ENCODE results near the gene IZUMO4. TPM values are rescaled to one million over a fixed set of nuclear protein-coding genes. Genes with fewer than 3 reads are reported as not detected.

Gene IZUMO4
- total RNA-seq, 1 donor from 2014 or later: 37.8 TPM

GRCh38 chr19:2097886-2098327 is 1.2 kb downstream of the IZUMO4 start:
- ATAC-seq: no peak
- intact Hi-C loops (cut with DNase I): no loop called here
- DNase-seq (ENCODE audit: low spot score): no peak

- intact Hi-C loops (cut with DNase I): no loop called here
- ATAC-seq (no peak), DNase-seq (ENCODE audit: low spot score) (no peak)
Observed at GRCh38 chr19:2099054-2099501, 2.4 kb downstream of the IZUMO4 start.

GRCh38 chr19:2099937-2100718 is 3.4 kb downstream of the IZUMO4 start:
- intact Hi-C loops (cut with DNase I): no loop called here
- ATAC-seq: no peak

DNA sequence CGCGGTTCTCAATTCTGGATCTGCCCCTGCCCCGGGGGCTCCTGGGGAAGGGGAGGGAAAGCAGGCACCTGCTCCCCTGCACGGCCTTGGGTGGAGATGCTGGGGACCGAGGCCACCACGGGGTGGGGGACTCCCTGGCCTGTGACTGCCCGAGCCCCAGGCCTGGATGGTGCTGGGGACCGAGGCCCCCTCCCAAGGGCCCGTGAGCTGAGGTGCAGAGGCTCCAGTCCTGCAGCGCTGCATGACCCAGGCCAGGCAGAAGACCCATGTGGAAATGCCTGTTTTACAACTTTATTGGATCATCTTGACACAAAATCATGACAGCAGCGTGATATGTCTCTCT is 4.0 kb downstream of the IZUMO4 start:
- ATAC-seq: no peak
- intact Hi-C loops (cut with DNase I): no loop called here
- no peak for DNase-seq (ENCODE audit: low spot score)

More at GRCh38 chr19:2099937-2100718, 3.4 kb downstream of the IZUMO4 start:
- no peak for DNase-seq (ENCODE audit: low spot score)

- intact Hi-C loops (cut with DNase I): no loop called here
- ATAC-seq (no peak), DNase-seq (ENCODE audit: low spot score) (no peak)
Observed at GRCh38 chr19:2101417-2102335, 5.0 kb downstream of the IZUMO4 start.

DNA sequence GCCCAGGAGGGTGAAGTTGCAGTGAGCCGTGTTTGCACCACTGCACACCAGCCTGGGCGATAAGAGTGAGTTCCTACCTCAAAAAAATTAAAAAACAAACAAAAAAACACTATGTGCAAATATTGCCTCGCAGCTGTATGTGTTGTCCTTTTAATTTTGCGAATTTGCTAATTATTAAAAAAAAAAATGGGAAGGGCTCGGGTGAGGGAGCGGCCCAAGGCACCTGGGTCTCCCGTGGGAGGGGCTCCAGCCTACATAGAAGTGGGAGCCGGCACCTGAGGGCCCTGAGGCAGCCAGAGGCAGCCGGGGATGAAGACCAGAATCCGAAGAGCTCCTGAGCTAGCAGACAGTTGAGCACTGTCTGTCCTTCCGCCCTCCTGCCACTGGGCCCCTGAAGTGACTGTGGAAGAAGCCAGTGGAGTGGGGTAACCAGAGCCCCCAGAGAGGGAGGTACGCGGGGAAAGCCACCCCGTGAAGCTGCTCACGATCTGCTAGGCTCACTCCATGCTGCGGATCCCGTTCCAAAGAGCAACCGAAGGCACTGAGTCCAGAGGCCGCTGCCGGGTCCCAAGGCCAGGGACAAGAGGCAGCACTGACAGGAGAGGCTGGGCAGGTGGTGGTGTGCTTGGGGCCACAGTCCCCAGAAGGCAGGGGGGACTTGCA is 6.5 kb downstream of the IZUMO4 start:
- intact Hi-C loops (cut with DNase I): no loop called here
- no peak for DNase-seq (ENCODE audit: low spot score)
- no peak for ATAC-seq

GRCh38 chr19:2108251-2109016 is 11.7 kb downstream of the IZUMO4 start:
- ATAC-seq (no peak), DNase-seq (ENCODE audit: low spot score) (no peak)
- intact Hi-C loops (cut with DNase I): no loop called here

DNA sequence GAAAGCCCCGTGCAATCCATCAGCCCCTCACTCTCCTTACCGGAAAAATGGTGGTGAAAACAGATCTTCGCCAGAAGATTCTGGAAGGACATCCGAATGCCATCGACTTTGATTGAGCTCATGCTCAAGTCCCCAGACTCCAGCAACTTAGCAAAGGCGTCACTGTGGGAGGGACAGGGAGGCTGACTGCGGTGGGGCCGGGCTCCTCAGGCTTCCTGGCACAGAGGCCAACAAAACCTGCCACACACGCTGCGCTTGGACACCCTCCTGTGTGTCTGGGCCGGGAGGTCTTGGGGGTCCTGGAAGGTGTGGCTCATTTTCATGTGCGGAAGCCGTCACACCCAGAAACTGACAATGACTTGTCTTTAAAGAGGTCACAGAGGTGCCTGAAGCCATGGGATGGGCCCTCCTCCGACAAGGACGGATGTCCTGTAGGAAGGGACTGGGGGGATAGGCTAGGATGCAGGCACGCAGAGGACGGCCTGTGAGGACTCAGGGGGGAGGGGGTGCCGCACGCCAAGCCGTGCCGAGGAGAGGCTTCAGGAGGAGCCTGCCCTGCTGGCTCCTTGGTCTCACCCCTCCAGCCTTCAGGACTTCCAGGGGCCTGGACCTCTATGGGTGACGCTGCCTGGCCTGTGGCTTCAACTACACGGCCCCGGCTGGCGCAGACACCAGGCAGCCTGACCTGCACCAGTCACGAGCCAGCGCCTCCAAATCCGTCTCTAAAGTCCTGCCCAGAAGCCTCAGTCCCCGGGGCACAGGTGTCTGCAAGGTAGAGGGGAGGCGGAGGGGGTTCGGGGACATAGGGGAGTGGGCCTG is 12.5 kb downstream of the IZUMO4 start:
- ATAC-seq (peak; percentile 9), DNase-seq (ENCODE audit: low spot score) (no peak)
- intact Hi-C loops (cut with DNase I): no loop called here

GRCh38 chr19:2110822-2111221 is 14.1 kb downstream of the IZUMO4 start:
- intact Hi-C loops (cut with DNase I): no loop called here
- ATAC-seq (no peak), DNase-seq (ENCODE audit: low spot score) (no peak)

GRCh38 chr19:2111425-2111824 is 14.7 kb downstream of the IZUMO4 start:
- ATAC-seq (no peak), DNase-seq (ENCODE audit: low spot score) (no peak)
- intact Hi-C loops (cut with DNase I): no loop called here

DNA sequence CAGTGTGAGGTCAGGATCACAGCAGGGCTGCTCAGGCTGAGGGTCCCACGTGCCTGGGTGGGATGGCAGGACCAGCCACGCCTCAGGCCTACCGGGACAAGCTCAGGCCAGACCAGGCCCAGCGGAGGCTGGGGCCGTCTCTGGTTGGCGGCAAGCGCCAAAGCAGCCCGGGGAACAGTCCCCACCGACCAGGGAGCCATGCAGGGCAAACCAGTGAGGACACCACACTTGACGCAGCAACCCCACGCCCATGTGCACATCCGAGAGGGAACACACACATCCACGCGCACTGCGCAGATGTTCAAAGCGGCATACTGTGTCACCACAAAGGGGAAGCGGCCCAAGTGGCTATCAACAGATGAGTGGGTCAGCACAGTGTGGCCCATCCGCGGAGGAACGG is 15.2 kb downstream of the IZUMO4 start:
- ATAC-seq: no peak
- intact Hi-C loops (cut with DNase I): no loop called here
- no peak for DNase-seq (ENCODE audit: low spot score)

DNA sequence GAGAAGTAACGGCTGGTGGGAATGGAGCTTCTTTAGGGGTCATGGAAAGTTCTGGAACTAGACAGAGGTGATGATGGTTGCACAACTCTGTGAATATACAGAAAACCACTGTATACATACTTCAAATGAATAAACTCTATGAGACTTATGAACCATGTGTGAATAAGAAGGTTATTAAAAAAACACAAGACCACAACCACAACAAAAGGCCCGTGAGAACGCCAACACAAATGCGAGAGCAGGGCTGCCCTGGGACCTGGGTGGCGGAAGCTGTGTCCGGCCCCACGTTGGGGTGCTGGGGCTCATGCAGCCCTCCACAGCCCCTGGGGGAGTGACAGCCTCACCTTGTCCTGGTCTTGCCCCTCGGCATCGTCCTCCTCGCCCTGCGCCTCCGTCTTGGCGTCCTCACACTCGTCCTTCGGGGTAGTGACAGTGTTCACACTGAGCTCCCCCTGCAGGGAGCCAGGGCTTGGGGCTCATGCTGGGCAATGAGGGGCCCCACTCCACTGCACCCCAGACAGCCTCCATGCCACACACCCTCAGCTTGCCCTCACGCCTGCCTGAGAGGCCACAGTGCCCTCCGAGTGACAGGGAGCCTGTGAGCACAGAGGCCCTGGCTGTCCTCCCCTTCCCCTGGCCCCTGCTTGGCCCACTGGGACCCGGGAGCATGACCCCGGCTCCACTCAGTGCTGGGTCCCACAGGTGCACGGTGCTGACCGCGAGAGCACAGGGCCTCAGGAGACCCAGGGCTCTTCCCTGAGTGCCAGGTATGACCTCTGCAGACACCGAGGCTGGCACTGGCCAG is 16.0 kb downstream of the IZUMO4 start:
- DNase-seq (ENCODE audit: low spot score) (no peak), ATAC-seq (no peak)
- intact Hi-C loops (cut with DNase I): no loop called here

GRCh38 chr19:2113439-2114211 is 16.9 kb downstream of the IZUMO4 start:
- DNase-seq (ENCODE audit: low spot score): no peak
- intact Hi-C loops (cut with DNase I): no loop called here
- ATAC-seq: no peak

DNA sequence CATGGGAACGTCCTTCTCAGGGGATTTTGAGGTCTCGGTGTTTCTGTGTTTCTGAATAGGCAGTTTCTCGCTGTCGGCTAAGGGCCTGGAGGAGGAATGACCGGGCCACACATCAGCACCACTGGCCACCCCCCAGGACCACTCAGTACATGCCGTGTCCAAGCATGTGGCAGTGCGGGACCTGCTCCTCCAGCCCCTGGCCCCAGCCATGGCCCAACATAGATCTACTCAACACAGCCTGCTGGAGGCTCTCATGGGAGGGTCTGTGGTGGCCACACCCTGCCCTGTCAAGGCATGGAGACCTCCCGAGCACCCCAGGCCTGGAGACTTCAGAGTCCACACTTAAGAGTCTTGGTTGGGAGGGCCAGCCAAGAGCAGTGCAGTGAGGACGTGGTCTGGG is 17.5 kb downstream of the IZUMO4 start:
- intact Hi-C loops (cut with DNase I): no loop called here

GRCh38 chr19:2114821-2115220 is 18.1 kb downstream of the IZUMO4 start:
- DNase-seq (ENCODE audit: low spot score): no peak
- no peak for ATAC-seq
- intact Hi-C loops (cut with DNase I): no loop called here

More for the DNA sequence above, 17.5 kb downstream of the IZUMO4 start:
- DNase-seq (ENCODE audit: low spot score): no peak
- no peak for ATAC-seq

- intact Hi-C loops (cut with DNase I): no loop called here
- DNase-seq (ENCODE audit: low spot score) (no peak), ATAC-seq (no peak)
Observed at GRCh38 chr19:2115324-2115723, 18.6 kb downstream of the IZUMO4 start.
